ENCODE results near the gene GRIA1. TPM values are rescaled to one million over a fixed set of nuclear protein-coding genes. Genes with fewer than 3 reads are reported as not detected.

GRIA1 gene
- total and polyA plus RNA-seq, 2 of the 13 experiments (the other 11 are each of a cell fraction or from before 2014, with no cell fraction given) = not detected

DNA sequence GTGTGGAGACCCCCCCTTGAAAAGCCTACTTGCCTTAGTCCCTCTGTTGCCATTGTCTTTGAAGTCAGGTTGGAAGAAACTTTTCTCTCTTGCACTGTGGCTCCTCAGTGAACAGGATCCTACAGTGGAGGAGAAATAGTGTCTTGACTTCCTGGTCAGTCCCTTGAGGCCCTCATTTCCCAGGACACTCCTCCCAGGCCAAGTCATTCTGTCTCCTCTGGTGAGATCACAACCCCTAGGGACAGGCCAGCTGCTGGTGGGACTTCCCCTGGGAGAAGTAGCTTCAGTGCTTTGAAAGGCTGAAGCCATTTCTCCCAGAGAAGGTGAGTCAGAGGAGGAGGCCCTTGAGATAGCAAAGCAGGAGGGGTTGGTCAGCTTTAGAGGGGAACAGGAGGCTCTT is 10.1 kb upstream of the GRIA1 start:
- no peak for FAIRE-seq
- in situ Hi-C loops (cut with HindIII; ENCODE audit: extremely low pct_ligation_motif_present, low pct_unique_long_range_greater_than_20kb) = no loop called here
- CTCF ChIA-PET (ENCODE audit: low intra/inter-chr PET ratio, low total read pairs) = no interaction called here

DNA sequence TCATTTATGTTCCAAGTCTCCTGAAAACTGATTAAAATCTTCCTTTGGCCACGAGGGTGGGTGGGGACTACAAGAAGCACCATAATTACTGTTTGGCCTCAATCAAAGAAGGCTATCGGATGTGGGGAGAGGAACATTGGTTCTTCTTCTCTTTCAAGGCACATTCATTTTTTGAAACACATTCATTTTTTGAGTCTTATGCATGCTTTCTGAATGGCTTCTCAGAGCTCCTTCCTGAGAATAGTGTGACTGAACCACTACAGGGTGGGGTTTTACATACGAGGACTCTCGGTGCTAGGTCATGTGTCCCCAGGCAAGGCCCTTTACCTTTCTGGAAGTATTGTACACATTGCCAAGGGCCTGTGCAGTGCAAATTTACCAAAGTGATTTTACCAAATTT is 7.0 kb upstream of the GRIA1 start:
- H3K36me3 ChIP-seq (replicated peaks in 1 of 2; ENCODE audit: control insufficient read depth in 1 of 2, insufficient read depth in 2 of 2, low read length in 2 of 2) = no peaks in the 10 kb centered on the region
- H3K4me2 ChIP-seq (ENCODE audit: low read depth, low read length) = no peak overlapping the region
- DNase-seq (ENCODE audit: low spot score) = no peak
- H3K79me2 ChIP-seq (ENCODE audit: insufficient read depth, low read length) = no peaks in the 10 kb centered on the region
- WGBS (ENCODE audit: low lambda C conversion rate) = 19% methylated on average over 4 of the region's 4 CpGs
- ChIA-PET POLR2A (no interaction called here), CTCF (ENCODE audit: low intra/inter-chr PET ratio, low total read pairs) (no interaction called here)
- no peaks in the 10 kb centered on the region for H3K9me3 ChIP-seq (ENCODE audit: low read length)
- H3K27me3 ChIP-seq (ENCODE audit: control insufficient read depth in 1 of 2, insufficient read depth in 2 of 2, low read length in 2 of 2) = no peaks in the 10 kb centered on the region
- H3K4me3 ChIP-seq (replicated peaks in 1 of 3; ENCODE audit: insufficient read depth in 1 of 3, low read depth in 2 of 3, low read length in 3 of 3) = no peak overlapping the region
- in situ Hi-C loops (cut with HindIII; ENCODE audit: extremely low pct_ligation_motif_present, low pct_unique_long_range_greater_than_20kb) = no loop called here
- no TSS peak for BruUV-seq (replicated peaks)
- no peak for ATAC-seq
- FAIRE-seq = no peak
- no peak overlapping the region for H3K9ac ChIP-seq (ENCODE audit: insufficient read depth, low read depth, low read length)
- no peak overlapping the region for H2AFZ ChIP-seq (ENCODE audit: low read length)
- no peaks in the 10 kb centered on the region for H3K4me1 ChIP-seq (ENCODE audit: insufficient read depth, low read length)
- no peaks in the 10 kb centered on the region for H4K20me1 ChIP-seq (ENCODE audit: insufficient read depth, low read length)
- intact Hi-C loops (cut with micrococcal nuclease; ENCODE audit: unreplicated experiment) = no loop called here
- TF ChIP-seq NR2F1 (CRISPR knock-in tag; IDR thresholded peaks at IDR 0.05) (no peak), ZNF234 (CRISPR knock-in tag; conservative IDR thresholded peaks at IDR 0.05) (no peak), BRCA1 (CRISPR knock-in tag; IDR thresholded peaks at IDR 0.05) (no peak), TOE1 (CRISPR knock-in tag; IDR thresholded peaks at IDR 0.05) (no peak), ZNF256 (CRISPR knock-in tag; conservative IDR thresholded peaks at IDR 0.05) (no peak), TAF1 (CRISPR knock-in tag; IDR thresholded peaks at IDR 0.05) (no peak), KDM3A (CRISPR knock-in tag; IDR thresholded peaks at IDR 0.05; ENCODE audit: low read depth) (no peak)
- TF ChIP-seq, protein P1, sequence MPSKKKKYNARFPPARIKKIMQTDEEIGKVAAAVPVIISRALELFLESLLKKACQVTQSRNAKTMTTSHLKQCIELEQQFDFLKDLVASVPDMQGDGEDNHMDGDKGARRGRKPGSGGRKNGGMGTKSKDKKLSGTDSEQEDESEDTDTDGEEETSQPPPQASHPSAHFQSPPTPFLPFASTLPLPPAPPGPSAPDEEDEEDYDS (CRISPR knock-in tag; IDR thresholded peaks at IDR 0.05) = no peak
- TF ChIP-seq, protein P2, sequence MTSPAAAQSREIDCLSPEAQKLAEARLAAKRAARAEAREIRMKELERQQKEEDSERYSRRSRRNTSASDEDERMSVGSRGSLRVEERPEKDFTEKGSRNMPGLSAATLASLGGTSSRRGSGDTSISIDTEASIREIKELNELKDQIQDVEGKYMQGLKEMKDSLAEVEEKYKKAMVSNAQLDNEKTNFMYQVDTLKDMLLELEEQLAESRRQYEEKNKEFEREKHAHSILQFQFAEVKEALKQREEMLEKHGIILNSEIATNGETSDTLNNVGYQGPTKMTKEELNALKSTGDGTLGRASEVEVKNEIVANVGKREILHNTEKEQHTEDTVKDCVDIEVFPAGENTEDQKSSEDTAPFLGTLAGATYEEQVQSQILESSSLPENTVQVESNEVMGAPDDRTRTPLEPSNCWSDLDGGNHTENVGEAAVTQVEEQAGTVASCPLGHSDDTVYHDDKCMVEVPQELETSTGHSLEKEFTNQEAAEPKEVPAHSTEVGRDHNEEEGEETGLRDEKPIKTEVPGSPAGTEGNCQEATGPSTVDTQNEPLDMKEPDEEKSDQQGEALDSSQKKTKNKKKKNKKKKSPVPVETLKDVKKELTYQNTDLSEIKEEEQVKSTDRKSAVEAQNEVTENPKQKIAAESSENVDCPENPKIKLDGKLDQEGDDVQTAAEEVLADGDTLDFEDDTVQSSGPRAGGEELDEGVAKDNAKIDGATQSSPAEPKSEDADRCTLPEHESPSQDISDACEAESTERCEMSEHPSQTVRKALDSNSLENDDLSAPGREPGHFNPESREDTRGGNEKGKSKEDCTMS (CRISPR knock-in tag; conservative IDR thresholded peaks at IDR 0.05) = no peak
- H3K27ac ChIP-seq (ENCODE audit: extremely low read length, insufficient read depth, low read length) = no peak overlapping the region

More for the DNA sequence above, 10.1 kb upstream of the GRIA1 start:
- H3K4me1 ChIP-seq (ENCODE audit: insufficient read depth, low read length) = no peaks in the 10 kb centered on the region
- H3K9ac ChIP-seq (ENCODE audit: insufficient read depth, low read depth, low read length) = no peak overlapping the region
- no peak for TF ChIP-seq SKI (IDR thresholded peaks at IDR 0.05; ENCODE audit: partially characterized antibody)
- POLR2A ChIA-PET = no interaction called here
- no TSS peak for BruUV-seq (replicated peaks)
- no peak overlapping the region for H2AFZ ChIP-seq (ENCODE audit: low read length)
- DNase-seq (ENCODE audit: low spot score) (no peak), ATAC-seq (no peak)
- H3K79me2 ChIP-seq (ENCODE audit: insufficient read depth, low read length) = no peaks in the 10 kb centered on the region
- no peaks in the 10 kb centered on the region for H3K27me3 ChIP-seq (ENCODE audit: control insufficient read depth in 1 of 2, insufficient read depth in 2 of 2, low read length in 2 of 2)
- no peaks in the 10 kb centered on the region for H3K9me3 ChIP-seq (ENCODE audit: low read length)
- no peaks in the 10 kb centered on the region for H4K20me1 ChIP-seq (ENCODE audit: insufficient read depth, low read length)
- H3K4me2 ChIP-seq (ENCODE audit: low read depth, low read length) = no peak overlapping the region
- no peak overlapping the region for H3K27ac ChIP-seq (ENCODE audit: extremely low read length, insufficient read depth, low read length)
- H3K4me3 ChIP-seq (replicated peaks in 1 of 3; ENCODE audit: insufficient read depth in 1 of 3, low read depth in 2 of 3, low read length in 3 of 3) = no peak overlapping the region
- H3K36me3 ChIP-seq (replicated peaks in 1 of 2; ENCODE audit: control insufficient read depth in 1 of 2, insufficient read depth in 2 of 2, low read length in 2 of 2) = no peaks in the 10 kb centered on the region
- intact Hi-C loops (cut with micrococcal nuclease; ENCODE audit: unreplicated experiment) = no loop called here
